ENCODE measurements around the gene TNFAIP1.

The TNFAIP1 gene

GRCh38 chr17:28342313-28342712 is 6.8 kb downstream of the TNFAIP1 start:
- Histone ChIP-seq H3K4ac (ENCODE audit: low read length) (no peak overlapping the region), H4K8ac (ENCODE audit: low read depth, low read length) (no peak overlapping the region), H3K14ac (ENCODE audit: low read length) (no peak overlapping the region), H3K4me2 (ENCODE audit: insufficient read depth, low read length, poor library complexity, severe bottlenecking) (no peak overlapping the region), H3K18ac (ENCODE audit: low read length) (no peak overlapping the region), H2BK15ac (ENCODE audit: low read length) (no peak overlapping the region), H4K91ac (ENCODE audit: low read depth, low read length, poor library complexity) (no peak overlapping the region), H2BK120ac (ENCODE audit: low read depth, low read length) (no peak overlapping the region), H3K4me3 (ENCODE audit: low read length in 2 of 2) (no peak overlapping the region), H3K27me3 (ENCODE audit: control insufficient read depth in 3 of 3, insufficient read depth in 3 of 3, low read depth in 1 of 3, low read length in 3 of 3) (no peaks in the 10 kb centered on the region), H3K9ac (ENCODE audit: low read depth, low read length, poor library complexity) (no peak overlapping the region), H3K4me1 (ENCODE audit: control insufficient read depth in 2 of 2, insufficient read depth in 1 of 2, low read depth in 1 of 2, low read length in 2 of 2) (peaks cover 0 to 6% of the 10 kb centered on the region in 2 donors), H3K79me1 (ENCODE audit: low read depth, low read length) (peaks cover 2% of the 10 kb centered on the region), H3K27ac (replicated peaks; ENCODE audit: low read length) (no peak overlapping the region), H2AK5ac (ENCODE audit: low read depth, low read length) (no peak overlapping the region), H3K9me3 (replicated peaks in 1 of 2; ENCODE audit: control insufficient read depth in 2 of 2, insufficient read depth in 1 of 2, low read depth in 1 of 2, low read length in 2 of 2) (no peaks in the 10 kb centered on the region), H3K36me3 (replicated peaks in 1 of 2; ENCODE audit: control insufficient read depth in 2 of 2, insufficient read depth in 2 of 2, low read length in 2 of 2) (peaks cover 51 to 87% of the 10 kb centered on the region in 2 donors), H2BK12ac (ENCODE audit: low read length) (no peak overlapping the region), H2BK5ac (ENCODE audit: low read length) (no peak overlapping the region), H3K23ac (ENCODE audit: low read depth, low read length, poor library complexity) (no peak overlapping the region), H2AFZ (ENCODE audit: low read length) (no peak overlapping the region)
- no CpG with 5 or more reads among the region's 14 CpGs for WGBS, 2 donors (ENCODE audit: extremely low coverage in 2 of 2, insufficient read length in 2 of 2, insufficient replicate concordance in 1 of 2)
- DNase-seq (ENCODE audit: low spot score): no peak

DNA sequence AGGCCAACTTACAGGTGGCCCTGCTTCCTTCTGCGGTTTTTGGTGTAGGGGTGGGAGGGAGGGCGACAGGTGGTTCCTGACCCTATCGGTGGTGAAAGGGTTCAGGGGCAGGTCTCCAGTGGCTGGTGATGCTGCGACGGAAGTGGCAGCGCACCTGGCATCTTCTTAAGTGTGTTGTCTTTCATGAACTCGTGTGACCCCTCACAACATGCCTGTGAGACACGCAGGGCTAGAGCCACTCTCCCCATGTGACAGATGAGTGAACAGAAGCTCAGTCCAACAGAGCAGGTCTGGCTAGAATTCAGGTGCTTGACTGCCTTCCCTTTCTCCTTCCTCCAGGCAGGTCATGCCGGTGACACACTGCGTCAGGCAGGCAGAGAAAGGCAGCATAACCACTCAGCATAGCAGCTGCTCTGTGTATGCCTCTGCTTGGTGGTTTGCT is 8.0 kb downstream of the TNFAIP1 start:
- Histone ChIP-seq H2AK5ac (ENCODE audit: low read depth, low read length) (no peak overlapping the region), H4K8ac (ENCODE audit: low read depth, low read length) (no peak overlapping the region), H3K14ac (ENCODE audit: low read length) (no peak overlapping the region), H3K23ac (ENCODE audit: low read depth, low read length, poor library complexity) (no peak overlapping the region), H3K79me1 (ENCODE audit: low read depth, low read length) (peaks cover 1% of the 10 kb centered on the region), H2BK120ac (ENCODE audit: low read depth, low read length) (no peak overlapping the region), H3K4me3 (ENCODE audit: low read length in 2 of 2) (no peak overlapping the region), H2AFZ (ENCODE audit: low read length) (no peak overlapping the region), H3K4ac (ENCODE audit: low read length) (no peak overlapping the region), H2BK15ac (ENCODE audit: low read length) (no peak overlapping the region), H3K4me1 (ENCODE audit: control insufficient read depth in 2 of 2, insufficient read depth in 1 of 2, low read depth in 1 of 2, low read length in 2 of 2) (peaks cover 0 to 6% of the 10 kb centered on the region in 2 donors), H4K91ac (ENCODE audit: low read depth, low read length, poor library complexity) (no peak overlapping the region), H3K4me2 (ENCODE audit: insufficient read depth, low read length, poor library complexity, severe bottlenecking) (no peak overlapping the region), H2BK12ac (ENCODE audit: low read length) (no peak overlapping the region), H3K36me3 (replicated peaks in 1 of 2; ENCODE audit: control insufficient read depth in 2 of 2, insufficient read depth in 2 of 2, low read length in 2 of 2) (peaks cover 59 to 95% of the 10 kb centered on the region in 2 donors), H3K27ac (replicated peaks; ENCODE audit: low read length) (no peak overlapping the region), H3K18ac (ENCODE audit: low read length) (no peak overlapping the region), H3K27me3 (ENCODE audit: control insufficient read depth in 3 of 3, insufficient read depth in 3 of 3, low read depth in 1 of 3, low read length in 3 of 3) (no peaks in the 10 kb centered on the region), H3K9ac (ENCODE audit: low read depth, low read length, poor library complexity) (no peak overlapping the region), H3K9me3 (replicated peaks in 1 of 2; ENCODE audit: control insufficient read depth in 2 of 2, insufficient read depth in 1 of 2, low read depth in 1 of 2, low read length in 2 of 2) (no peaks in the 10 kb centered on the region), H2BK5ac (ENCODE audit: low read length) (no peak overlapping the region)
- DNase-seq (ENCODE audit: low spot score): no peak
- no CpG with 5 or more reads among the region's 10 CpGs for WGBS, 2 donors (ENCODE audit: extremely low coverage in 2 of 2, insufficient read length in 2 of 2, insufficient replicate concordance in 1 of 2)

GRCh38 chr17:28344011-28344410 is 8.4 kb downstream of the TNFAIP1 start:
- Histone ChIP-seq H3K9me3 (replicated peaks in 1 of 2; ENCODE audit: control insufficient read depth in 2 of 2, insufficient read depth in 1 of 2, low read depth in 1 of 2, low read length in 2 of 2) (no peaks in the 10 kb centered on the region), H3K79me1 (ENCODE audit: low read depth, low read length) (no peaks in the 10 kb centered on the region), H3K23ac (ENCODE audit: low read depth, low read length, poor library complexity) (no peak overlapping the region), H2BK5ac (ENCODE audit: low read length) (no peak overlapping the region), H3K9ac (ENCODE audit: low read depth, low read length, poor library complexity) (no peak overlapping the region), H2AK5ac (ENCODE audit: low read depth, low read length) (no peak overlapping the region), H3K27ac (replicated peaks; ENCODE audit: low read length) (no peak overlapping the region), H3K18ac (ENCODE audit: low read length) (no peak overlapping the region), H2BK15ac (ENCODE audit: low read length) (no peak overlapping the region), H3K4me2 (ENCODE audit: insufficient read depth, low read length, poor library complexity, severe bottlenecking) (no peak overlapping the region), H3K36me3 (replicated peaks in 1 of 2; ENCODE audit: control insufficient read depth in 2 of 2, insufficient read depth in 2 of 2, low read length in 2 of 2) (peaks cover 64 to 98% of the 10 kb centered on the region in 2 donors), H3K27me3 (ENCODE audit: control insufficient read depth in 3 of 3, insufficient read depth in 3 of 3, low read depth in 1 of 3, low read length in 3 of 3) (no peaks in the 10 kb centered on the region), H3K4me3 (ENCODE audit: low read length in 2 of 2) (no peak overlapping the region), H3K4me1 (ENCODE audit: control insufficient read depth in 2 of 2, insufficient read depth in 1 of 2, low read depth in 1 of 2, low read length in 2 of 2) (peaks cover 0 to 6% of the 10 kb centered on the region in 2 donors), H4K91ac (ENCODE audit: low read depth, low read length, poor library complexity) (no peak overlapping the region), H4K8ac (ENCODE audit: low read depth, low read length) (no peak overlapping the region), H2AFZ (ENCODE audit: low read length) (no peak overlapping the region), H2BK12ac (ENCODE audit: low read length) (no peak overlapping the region), H3K4ac (ENCODE audit: low read length) (no peak overlapping the region), H2BK120ac (ENCODE audit: low read depth, low read length) (no peak overlapping the region), H3K14ac (ENCODE audit: low read length) (no peak overlapping the region)
- WGBS, 2 donors (ENCODE audit: extremely low coverage in 2 of 2, insufficient read length in 2 of 2, insufficient replicate concordance in 1 of 2): no CpG with 5 or more reads among the region's 9 CpGs
- no peak for DNase-seq (ENCODE audit: low spot score)

GRCh38 chr17:28344435-28344901 is 8.9 kb downstream of the TNFAIP1 start:
- Histone ChIP-seq H2BK12ac (ENCODE audit: low read length) (no peak overlapping the region), H2BK120ac (ENCODE audit: low read depth, low read length) (no peak overlapping the region), H3K79me1 (ENCODE audit: low read depth, low read length) (no peaks in the 10 kb centered on the region), H2AK5ac (ENCODE audit: low read depth, low read length) (no peak overlapping the region), H3K9me3 (replicated peaks in 1 of 2; ENCODE audit: control insufficient read depth in 2 of 2, insufficient read depth in 1 of 2, low read depth in 1 of 2, low read length in 2 of 2) (no peaks in the 10 kb centered on the region), H4K91ac (ENCODE audit: low read depth, low read length, poor library complexity) (no peak overlapping the region), H3K9ac (ENCODE audit: low read depth, low read length, poor library complexity) (no peak overlapping the region), H3K27me3 (ENCODE audit: control insufficient read depth in 3 of 3, insufficient read depth in 3 of 3, low read depth in 1 of 3, low read length in 3 of 3) (no peaks in the 10 kb centered on the region), H3K27ac (replicated peaks; ENCODE audit: low read length) (no peak overlapping the region), H3K4me1 (ENCODE audit: control insufficient read depth in 2 of 2, insufficient read depth in 1 of 2, low read depth in 1 of 2, low read length in 2 of 2) (peaks cover 0 to 6% of the 10 kb centered on the region in 2 donors), H4K8ac (ENCODE audit: low read depth, low read length) (no peak overlapping the region), H3K23ac (ENCODE audit: low read depth, low read length, poor library complexity) (no peak overlapping the region), H2BK5ac (ENCODE audit: low read length) (no peak overlapping the region), H3K4ac (ENCODE audit: low read length) (no peak overlapping the region), H3K4me2 (ENCODE audit: insufficient read depth, low read length, poor library complexity, severe bottlenecking) (no peak overlapping the region), H2AFZ (ENCODE audit: low read length) (no peak overlapping the region), H2BK15ac (ENCODE audit: low read length) (no peak overlapping the region), H3K36me3 (replicated peaks in 1 of 2; ENCODE audit: control insufficient read depth in 2 of 2, insufficient read depth in 2 of 2, low read length in 2 of 2) (peaks cover 66 to 98% of the 10 kb centered on the region in 2 donors), H3K4me3 (ENCODE audit: low read length in 2 of 2) (no peak overlapping the region), H3K18ac (ENCODE audit: low read length) (no peak overlapping the region), H3K14ac (ENCODE audit: low read length) (no peak overlapping the region)
- no peak for DNase-seq (ENCODE audit: low spot score)
- WGBS, 2 donors (ENCODE audit: extremely low coverage in 2 of 2, insufficient read length in 2 of 2, insufficient replicate concordance in 1 of 2): no CpG with 5 or more reads among the region's 19 CpGs
